AG04449 (cell line): Measurements from ENCODE around the gene TRIM37.

ENCODE experiments used
- CTCF ChIA-PET: fragments of 350-600 bp; formaldehyde crosslinking; extraction: SDS; loops from one replicate; lab custom pipeline; 2021; ENCODE audit warnings: antibody characterized with exemption; lab: Yijun Ruan, JAX
- POLR2A ChIA-PET: fragments of 400-600, 350-600 bp; formaldehyde crosslinking; extraction: SDS; loops from one replicate; lab custom pipeline; 2020; ENCODE audit warnings: antibody characterized with exemption, inconsistent platforms; lab: Yijun Ruan, JAX
- DNase-seq: peaks from one replicate; pipeline ENCODE4 v3.0.0-alpha.2; 2010; ENCODE audit warnings: low read depth, low spot score
- H3K4me3 ChIP-seq: 2 replicates; pipeline ENCODE4 v1.5.1; 2011; ENCODE audit warnings: low read depth, mild to moderate bottlenecking, control low read depth, low read length
- CTCF ChIP-seq: IDR thresholded peaks from one replicate; pipeline ENCODE4 v1.5.1; 2011; ENCODE audit warnings: mild to moderate bottlenecking, moderate library complexity, low read length, control low read depth, inconsistent platforms; ENCODE audit not compliant: insufficient read depth; ENCODE audit errors: missing control alignments

TRIM37 gene

GRCh38 chr17:58993311-58993710, 113.4 kb downstream of the TRIM37 start:
- no peak overlapping the region for H3K4me3 ChIP-seq
- TF ChIP-seq CTCF = no peak
- POLR2A ChIA-PET = no interaction called here
- no peak for DNase-seq
- CTCF ChIA-PET = interaction anchor here (0.9 to 2.4 kb wide), 3 partner anchors 11 to 282 kb away, joined by 3 to 12 read pairs (median 4); no protein-coding TSS in a partner anchor

- ChIA-PET POLR2A (no interaction called here), CTCF (interaction anchor here (1.1 to 2.4 kb wide), 5 partner anchors 11 to 759 kb away, joined by 3 to 12 read pairs (median 4); no protein-coding TSS in a partner anchor)
- TF ChIP-seq CTCF = no peak
- no peak overlapping the region for H3K4me3 ChIP-seq
- peak; percentile 70 for DNase-seq
Measured at GRCh38 chr17:58991718-58992331, 114.9 kb downstream of the TRIM37 start.

- H3K4me3 ChIP-seq = no peak overlapping the region
- TF ChIP-seq CTCF = no peak
- POLR2A ChIA-PET = interaction anchor here (0.9 kb wide), 1 partner anchor 331 kb away, joined by 3 read pairs; no protein-coding TSS in a partner anchor
- no peak for DNase-seq
- CTCF ChIA-PET = no interaction called here
Measured at GRCh38 chr17:58989629-58990028, 117.1 kb downstream of the TRIM37 start.

GRCh38 chr17:58985971-58986370, 120.7 kb downstream of the TRIM37 start:
- no peak overlapping the region for H3K4me3 ChIP-seq
- DNase-seq = no peak
- ChIA-PET POLR2A (no interaction called here), CTCF (no interaction called here)
- TF ChIP-seq CTCF = no peak

GRCh38 chr17:58985367-58985766, 121.3 kb downstream of the TRIM37 start:
- DNase-seq = no peak
- CTCF ChIA-PET = no interaction called here
- POLR2A ChIA-PET = no interaction called here
- no peak for TF ChIP-seq CTCF
- H3K4me3 ChIP-seq = no peak overlapping the region

GRCh38 chr17:58982626-58983025, 124.1 kb downstream of the TRIM37 start:
- H3K4me3 ChIP-seq = no peak overlapping the region
- no peak for TF ChIP-seq CTCF
- no peak for DNase-seq
- POLR2A ChIA-PET = no interaction called here
- CTCF ChIA-PET = no interaction called here
